Psoas muscle (tissue), 8 donors: Measurements from ENCODE around the gene ADGRB2. TPM values are rescaled to one million over a fixed set of nuclear protein-coding genes. Genes with fewer than 3 reads are reported as not detected.

Experiments
- ATAC-seq, 4 donors: fragments of 200-7000 bp; cut with Tn5 transposase; one replicate each; pipeline ENCODE4 v1.9.1; 2020; ENCODE audit warnings: moderate library complexity in 3 of 4, mild to moderate bottlenecking in 2 of 4
- DNase-seq, 2 donors: peaks; one replicate each; pipeline ENCODE4 v3.0.0-alpha.2; 2020
- H3K27ac ChIP-seq: fragments of 200-600 bp; one replicate; pipeline ENCODE4 v1.8.0; 2022
- H3K27me3 ChIP-seq, 3 donors: fragments of 200-600 bp in 1 of 3; one replicate each; pipeline versions ENCODE4 v1.6.1 to v1.8.0; 2013 to 2022; ENCODE audit warnings: low read length in 2 of 3, mild to moderate bottlenecking in 2 of 3, moderate library complexity in 1 of 3; ENCODE audit not compliant: insufficient read depth in 3 of 3
- H3K36me3 ChIP-seq, 2 donors: fragments of 200-600 bp in 1 of 2; one replicate each; pipeline versions ENCODE4 v1.6.1 to v1.8.0; 2013 to 2022; ENCODE audit warnings: low read depth in 1 of 2, mild to moderate bottlenecking in 1 of 2, moderate library complexity in 1 of 2; ENCODE audit not compliant: insufficient read depth in 1 of 2
- H3K4me1 ChIP-seq: fragments of 200-600 bp; one replicate; pipeline ENCODE4 v1.8.0; 2022
- H3K4me3 ChIP-seq: fragments of 200-600 bp; one replicate; pipeline ENCODE4 v1.8.0; 2022; ENCODE audit warnings: mild to moderate bottlenecking
- H3K9me3 ChIP-seq: fragments of 200-600 bp; one replicate; pipeline ENCODE4 v1.8.0; 2022
- WGBS, 3 donors: extraction: QIAGEN DNeasy Blood & Tissue Kit; methylation state at CpG; one replicate each; pipeline versions ENCODE4 v1.1.6 to v1.1.7; 2013; 5-methylcytosine and 5-hydroxymethylcytosine counted together
- intact Hi-C, 2 donors: fragments of 100-400 bp; cut with DNase I; formaldehyde crosslinking; loops; one replicate each; pipeline versions ENCODE4 v1.11.0 to v1.14.2; 2022
- polyA plus RNA-seq, 3 donors: library from polyadenylated mRNA; stranded (reverse); fragments of 200-250 nt; gene quantifications; one replicate each; pipeline ENCODE4 v1.2.3, GENCODE V29; 2013
- total RNA-seq, 4 donors: library from RNA; stranded (reverse); fragmentation: NEBNext Ultra II Directional in 2 of 4; extraction: Animal tissue kit (Norgen Biotek cat#: 25700) in 2 of 4; gene quantifications; one replicate each; pipeline versions ENCODE4 v1.2.1 to v1.2.4, GENCODE V29; 2021 to 2023
- TF ChIP-seq, protein P1 (sequence below): fragments of 200-600 bp; IDR thresholded peaks from one replicate; pipeline ENCODE4 v1.8.0; 2022; ENCODE audit warnings: antibody characterized with exemption
- donor health status: healthy with polysubstance abuse.
- donor health status: DM: no; HTN: no; CAD: no; lungs with moderate emphysema.
- donor health status: Bipolar disorder and iron deficiency.
- donor health status: healthy.
- donor health status: DM: yes; HTN: yes; CAD: no.
- donor health status: DM: no; HTN: no; CAD: no.
- donor health status: DM: no; HTN: no; CAD: no.
- donor health status: DM: yes; HTN: yes; CAD: no.

ADGRB2 gene
- total and polyA plus RNA-seq, 7 donors, result 0.44 to 1.8 (median 0.73) TPM

DNA sequence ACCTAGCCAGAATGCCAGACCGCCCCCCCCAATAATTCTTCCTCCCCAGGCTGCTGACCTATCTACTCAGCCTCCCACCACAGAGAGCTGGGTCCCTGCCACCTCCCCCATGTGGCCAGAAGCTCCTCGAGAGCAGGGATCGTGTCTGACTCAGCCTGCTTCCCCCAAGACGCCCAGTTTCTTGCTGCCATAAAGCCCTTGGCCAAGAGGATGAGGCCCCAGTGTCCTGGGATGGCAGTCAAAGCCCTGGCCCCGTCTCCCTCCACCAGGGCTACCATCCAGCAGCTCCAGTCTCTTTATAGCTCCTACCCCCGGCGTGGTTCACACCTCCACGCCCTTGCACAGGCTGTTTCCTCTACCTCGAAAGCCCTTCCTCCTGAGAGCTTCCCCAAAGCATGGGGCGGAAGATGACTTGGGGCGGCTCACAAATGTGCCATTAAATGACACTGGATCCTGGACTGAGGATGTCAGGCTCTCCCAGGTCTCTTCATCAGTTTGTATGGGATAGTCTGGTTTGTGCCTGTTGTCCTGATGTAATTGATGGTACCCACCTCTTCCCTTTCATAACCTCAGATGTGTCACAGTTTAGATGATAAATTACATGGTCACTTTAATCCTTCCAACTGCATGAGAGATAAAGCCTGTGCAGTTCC, 13.2 kb downstream of the ADGRB2 start:
- DNase-seq (no peak), ATAC-seq (peak in 2 of 4 donors; percentile 30 to 38)
- H3K27me3 ChIP-seq, result no peaks in the 10 kb centered on the region
- intact Hi-C loops, result no loop called here
- H3K4me3 ChIP-seq, result no peak overlapping the region
- 27 to 39% (median 32%) methylated on average over 11 of the region's 11 CpGs for WGBS, 3 donors
- H3K27ac ChIP-seq, result no peak overlapping the region
- H3K36me3 ChIP-seq, result no peaks in the 10 kb centered on the region
- TF ChIP-seq, protein P1, sequence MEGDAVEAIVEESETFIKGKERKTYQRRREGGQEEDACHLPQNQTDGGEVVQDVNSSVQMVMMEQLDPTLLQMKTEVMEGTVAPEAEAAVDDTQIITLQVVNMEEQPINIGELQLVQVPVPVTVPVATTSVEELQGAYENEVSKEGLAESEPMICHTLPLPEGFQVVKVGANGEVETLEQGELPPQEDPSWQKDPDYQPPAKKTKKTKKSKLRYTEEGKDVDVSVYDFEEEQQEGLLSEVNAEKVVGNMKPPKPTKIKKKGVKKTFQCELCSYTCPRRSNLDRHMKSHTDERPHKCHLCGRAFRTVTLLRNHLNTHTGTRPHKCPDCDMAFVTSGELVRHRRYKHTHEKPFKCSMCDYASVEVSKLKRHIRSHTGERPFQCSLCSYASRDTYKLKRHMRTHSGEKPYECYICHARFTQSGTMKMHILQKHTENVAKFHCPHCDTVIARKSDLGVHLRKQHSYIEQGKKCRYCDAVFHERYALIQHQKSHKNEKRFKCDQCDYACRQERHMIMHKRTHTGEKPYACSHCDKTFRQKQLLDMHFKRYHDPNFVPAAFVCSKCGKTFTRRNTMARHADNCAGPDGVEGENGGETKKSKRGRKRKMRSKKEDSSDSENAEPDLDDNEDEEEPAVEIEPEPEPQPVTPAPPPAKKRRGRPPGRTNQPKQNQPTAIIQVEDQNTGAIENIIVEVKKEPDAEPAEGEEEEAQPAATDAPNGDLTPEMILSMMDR, result no peak
- H3K4me1 ChIP-seq, result peaks cover 33% of the 10 kb centered on the region
- no peaks in the 10 kb centered on the region for H3K9me3 ChIP-seq

DNA sequence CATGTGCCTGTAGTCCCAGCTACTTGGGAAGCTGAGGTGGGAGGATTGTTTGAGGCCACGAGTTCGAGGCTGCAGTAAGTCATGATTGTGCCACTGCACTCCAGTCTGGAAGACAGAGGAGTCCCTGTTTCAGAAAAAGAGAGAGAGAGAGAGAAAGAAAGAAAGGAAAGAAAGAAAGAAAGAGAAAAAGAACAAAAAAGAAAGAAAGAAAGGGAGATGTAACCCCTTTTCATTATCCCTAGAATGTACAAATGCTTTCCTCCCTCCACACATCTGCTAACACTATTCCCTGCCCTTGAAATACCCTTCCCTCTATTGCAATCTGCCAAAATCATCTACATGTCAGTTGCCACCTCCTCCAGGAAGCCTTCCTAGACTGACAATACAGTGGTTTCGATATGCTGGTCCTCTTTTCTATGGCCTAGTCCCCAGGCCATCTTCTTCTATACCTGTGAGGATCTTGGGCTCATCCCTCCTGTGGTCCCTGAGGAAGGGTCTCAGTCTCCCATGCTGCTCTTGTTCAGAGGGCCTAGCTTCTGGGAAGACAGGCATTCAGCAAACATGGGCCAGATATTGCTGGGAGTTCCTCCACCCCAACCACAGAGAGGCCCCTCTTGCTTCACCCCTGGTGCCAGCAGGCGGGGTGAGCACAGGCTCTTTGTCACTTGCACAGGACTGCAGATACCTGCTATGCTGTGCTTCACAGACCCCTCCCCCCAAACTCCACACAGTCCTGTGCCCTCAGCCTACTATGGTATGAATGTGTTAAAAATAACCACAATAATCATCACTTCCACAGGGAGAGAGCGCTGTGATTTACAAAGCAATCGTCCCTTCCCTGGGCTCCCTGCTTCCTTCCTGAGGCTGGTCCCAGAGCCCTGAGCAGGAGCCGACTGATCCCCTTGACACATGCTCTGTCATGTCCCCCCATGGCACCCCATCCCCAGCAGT, 14.1 kb downstream of the ADGRB2 start:
- Histone ChIP-seq H3K27ac (no peak overlapping the region), H3K27me3 (no peaks in the 10 kb centered on the region), H3K4me3 (no peak overlapping the region), H3K36me3 (no peaks in the 10 kb centered on the region), H3K9me3 (no peaks in the 10 kb centered on the region), H3K4me1 (peaks cover 26% of the 10 kb centered on the region)
- intact Hi-C loops, result no loop called here
- ATAC-seq, result no peak
- TF ChIP-seq, protein P1, result no peak
- 70 to 81% (median 76%) methylated on average over 7 of the region's 7 CpGs for WGBS, 3 donors
- DNase-seq, result no peak

DNA sequence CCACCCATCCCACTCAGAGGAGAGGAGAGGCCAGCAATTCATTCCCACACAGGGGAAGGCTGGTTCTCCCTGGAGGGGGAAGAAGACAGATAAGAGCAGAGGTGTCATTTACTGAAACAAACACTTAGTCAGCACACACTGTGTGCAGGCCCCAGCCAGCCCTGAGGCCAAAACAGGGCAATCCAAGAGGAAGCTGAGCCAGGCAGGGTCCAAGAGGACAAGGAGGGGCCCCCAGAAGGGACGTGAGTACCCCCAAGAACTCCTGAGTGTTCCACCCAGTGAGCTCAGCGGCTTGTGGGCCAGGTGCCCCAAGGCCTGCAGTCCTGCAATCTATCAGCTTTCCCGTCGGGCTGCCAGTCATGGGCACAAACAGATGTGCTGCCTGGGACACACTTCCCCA, 15.8 kb downstream of the ADGRB2 start:
- Histone ChIP-seq H3K9me3 (no peaks in the 10 kb centered on the region), H3K4me1 (peaks cover 11% of the 10 kb centered on the region), H3K27me3 (no peaks in the 10 kb centered on the region), H3K36me3 (no peaks in the 10 kb centered on the region), H3K27ac (no peak overlapping the region), H3K4me3 (no peak overlapping the region)
- 60 to 72% (median 71%) methylated on average over 4 of the region's 4 CpGs for WGBS, 3 donors
- ATAC-seq, result no peak
- no peak for DNase-seq
- TF ChIP-seq, protein P1, result no peak
- intact Hi-C loops, result no loop called here

DNA sequence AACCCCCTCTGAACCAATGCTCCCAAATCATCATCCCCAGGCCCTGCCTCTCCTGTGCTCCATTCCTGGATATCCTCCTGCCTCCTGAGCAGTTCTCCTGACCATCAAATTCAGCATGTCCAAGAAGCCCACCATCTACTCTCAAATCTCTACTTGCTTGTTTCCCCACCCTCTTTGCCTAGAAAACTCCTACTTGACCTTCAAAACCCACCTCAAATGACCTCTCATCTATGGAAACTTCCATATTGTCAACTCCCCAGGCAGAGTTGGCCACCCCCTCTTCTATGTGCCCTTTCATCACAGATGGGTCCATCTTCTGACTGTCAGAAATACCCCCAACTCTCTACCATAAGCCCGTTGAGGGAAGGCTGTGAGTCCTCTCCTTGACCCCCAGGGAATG, 16.8 kb downstream of the ADGRB2 start:
- TF ChIP-seq, protein P1, result no peak
- intact Hi-C loops, result no loop called here
- DNase-seq (no peak), ATAC-seq (no peak)
- Histone ChIP-seq H3K36me3 (no peaks in the 10 kb centered on the region), H3K4me1 (peaks cover 3% of the 10 kb centered on the region), H3K4me3 (no peak overlapping the region), H3K9me3 (no peaks in the 10 kb centered on the region), H3K27ac (no peak overlapping the region), H3K27me3 (no peaks in the 10 kb centered on the region)
- 93 to 95% (median 95%) methylated on average over 1 of the region's 1 CpG for WGBS, 3 donors
